ENCODE results near the gene TAP1. TPM values are rescaled to one million over a fixed set of nuclear protein-coding genes. Genes with fewer than 3 reads are reported as not detected.
A peak's percentile ranks its signal among the peaks of the same experiment; 100 is the strongest.

The TAP1 gene
- total and polyA plus RNA-seq, 4 donors, result 32.6 to 181 (median 57.8) TPM

DNA sequence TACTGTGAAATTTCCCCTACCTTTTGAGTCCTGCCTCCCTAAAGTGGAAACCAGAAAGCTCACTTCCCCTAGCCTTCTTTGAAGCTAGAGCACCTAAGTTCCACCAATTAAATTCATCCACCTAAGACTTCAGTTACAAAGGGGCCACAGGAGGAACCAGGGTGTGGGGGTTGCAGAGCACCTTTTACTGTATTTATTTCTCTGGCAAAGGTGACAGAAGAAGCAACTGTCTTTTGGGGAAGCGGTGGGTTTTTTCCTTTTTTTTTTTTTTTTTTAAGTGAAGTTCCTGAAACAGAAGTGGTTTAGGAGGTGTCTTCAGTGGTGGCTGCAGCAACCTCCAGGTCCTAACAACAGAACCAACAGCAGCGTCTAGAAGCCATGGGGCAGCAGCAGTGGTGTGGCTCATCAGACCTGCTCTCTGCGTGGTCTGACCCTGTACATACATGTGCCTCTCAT, 13.5 kb upstream of the TAP1 start:
- Histone ChIP-seq H3K36me3 (ENCODE audit: control insufficient read depth in 4 of 4, insufficient read depth in 4 of 4, low read length in 4 of 4) (peaks cover 0 to 1% (median 0%) of the 10 kb centered on the region in 4 donors), H3K9ac (ENCODE audit: insufficient read depth in 1 of 2, low read length in 2 of 2) (no peak overlapping the region), H3K27ac (ENCODE audit: low read depth in 1 of 2, low read length in 1 of 2) (no peak overlapping the region), H3K27me3 (ENCODE audit: control insufficient read depth in 3 of 3, insufficient read depth in 3 of 3, low read length in 2 of 3) (peaks cover 0 to 45% (median 13%) of the 10 kb centered on the region in 3 donors), H3K4me1 (ENCODE audit: control insufficient read depth in 5 of 5, insufficient read depth in 5 of 5, low read length in 5 of 5) (peaks cover 0 to 10% (median 0%) of the 10 kb centered on the region in 5 donors), H3K9me3 (ENCODE audit: control insufficient read depth in 4 of 4, insufficient read depth in 3 of 4, low read length in 3 of 4) (no peaks in the 10 kb centered on the region), H3K4me3 (no peak overlapping the region)
- ATAC-seq (ENCODE audit: insufficient read depth, low FRiP score), result no peak
- TF ChIP-seq, protein P1, sequence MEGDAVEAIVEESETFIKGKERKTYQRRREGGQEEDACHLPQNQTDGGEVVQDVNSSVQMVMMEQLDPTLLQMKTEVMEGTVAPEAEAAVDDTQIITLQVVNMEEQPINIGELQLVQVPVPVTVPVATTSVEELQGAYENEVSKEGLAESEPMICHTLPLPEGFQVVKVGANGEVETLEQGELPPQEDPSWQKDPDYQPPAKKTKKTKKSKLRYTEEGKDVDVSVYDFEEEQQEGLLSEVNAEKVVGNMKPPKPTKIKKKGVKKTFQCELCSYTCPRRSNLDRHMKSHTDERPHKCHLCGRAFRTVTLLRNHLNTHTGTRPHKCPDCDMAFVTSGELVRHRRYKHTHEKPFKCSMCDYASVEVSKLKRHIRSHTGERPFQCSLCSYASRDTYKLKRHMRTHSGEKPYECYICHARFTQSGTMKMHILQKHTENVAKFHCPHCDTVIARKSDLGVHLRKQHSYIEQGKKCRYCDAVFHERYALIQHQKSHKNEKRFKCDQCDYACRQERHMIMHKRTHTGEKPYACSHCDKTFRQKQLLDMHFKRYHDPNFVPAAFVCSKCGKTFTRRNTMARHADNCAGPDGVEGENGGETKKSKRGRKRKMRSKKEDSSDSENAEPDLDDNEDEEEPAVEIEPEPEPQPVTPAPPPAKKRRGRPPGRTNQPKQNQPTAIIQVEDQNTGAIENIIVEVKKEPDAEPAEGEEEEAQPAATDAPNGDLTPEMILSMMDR (IDR thresholded peaks at IDR 0.05; ENCODE audit: control extremely low read depth, extremely low read depth), result no peak
- DNase-seq, result no peak
- 28 to 68% methylated on average over 3 of the region's 3 CpGs for WGBS, 2 donors

- H3K36me3 ChIP-seq (ENCODE audit: control insufficient read depth in 4 of 4, insufficient read depth in 4 of 4, low read length in 4 of 4), result peaks cover 0 to 1% (median 0%) of the 10 kb centered on the region in 4 donors
These were observed 12.4 kb upstream of the TAP1 start for GRCh38 chr6:32865724-32866443.

DNA sequence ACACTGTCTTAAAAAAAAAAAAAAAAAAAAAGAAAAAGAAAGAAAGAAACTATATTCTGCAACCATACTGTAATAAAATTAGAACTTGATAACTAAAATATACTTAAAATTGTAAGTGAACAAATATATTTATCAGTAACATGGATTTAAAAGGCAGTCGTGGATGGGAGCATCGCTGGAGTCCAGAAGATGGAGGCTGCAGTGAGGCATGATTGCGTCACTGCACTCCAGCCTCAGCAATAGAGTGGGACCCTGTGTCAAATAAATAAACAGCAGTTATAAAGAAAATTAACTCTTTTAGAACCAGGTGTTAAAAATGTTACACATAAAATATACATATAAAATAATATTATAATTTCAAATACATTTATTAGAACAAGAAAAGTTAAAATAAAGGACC, 9.2 kb upstream of the TAP1 start:
- TF ChIP-seq, protein P1 (IDR thresholded peaks at IDR 0.05; ENCODE audit: control extremely low read depth, extremely low read depth), result no peak
- H3K4me3 ChIP-seq, result no peak overlapping the region
- H3K27me3 ChIP-seq (ENCODE audit: control insufficient read depth in 3 of 3, insufficient read depth in 3 of 3, low read length in 2 of 3), result peaks cover 0 to 35% (median 5%) of the 10 kb centered on the region in 3 donors
- peaks cover 0 to 10% (median under 1%) of the 10 kb centered on the region in 4 donors for H3K36me3 ChIP-seq (ENCODE audit: control insufficient read depth in 4 of 4, insufficient read depth in 4 of 4, low read length in 4 of 4)
- ATAC-seq (ENCODE audit: insufficient read depth, low FRiP score) (no peak), DNase-seq (no peak)
- H3K4me1 ChIP-seq (ENCODE audit: control insufficient read depth in 5 of 5, insufficient read depth in 5 of 5, low read length in 5 of 5), result peaks cover 0 to 14% (median 0%) of the 10 kb centered on the region in 5 donors
- H3K27ac ChIP-seq (ENCODE audit: low read depth in 1 of 2, low read length in 1 of 2), result no peak overlapping the region
- 48 to 55% methylated on average over 3 of the region's 3 CpGs for WGBS, 2 donors
- no peaks in the 10 kb centered on the region for H3K9me3 ChIP-seq (ENCODE audit: control insufficient read depth in 4 of 4, insufficient read depth in 3 of 4, low read length in 3 of 4)
- H3K9ac ChIP-seq (ENCODE audit: insufficient read depth in 1 of 2, low read length in 2 of 2), result no peak overlapping the region

More at GRCh38 chr6:32865724-32866443, 12.4 kb upstream of the TAP1 start:
- H3K27ac ChIP-seq (ENCODE audit: low read depth in 1 of 2, low read length in 1 of 2), result peak overlapping the region in 1 of 2 donors; percentile 22
- H3K4me1 ChIP-seq (ENCODE audit: control insufficient read depth in 5 of 5, insufficient read depth in 5 of 5, low read length in 5 of 5), result peaks cover 0 to 14% (median 0%) of the 10 kb centered on the region in 5 donors
- H3K9me3 ChIP-seq (ENCODE audit: control insufficient read depth in 4 of 4, insufficient read depth in 3 of 4, low read length in 3 of 4), result no peaks in the 10 kb centered on the region
- peak overlapping the region in 1 of 2 donors; percentile 19 for H3K9ac ChIP-seq (ENCODE audit: insufficient read depth in 1 of 2, low read length in 2 of 2)
- 66 to 74% methylated on average over 10 of the region's 10 CpGs for WGBS, 2 donors
- H3K27me3 ChIP-seq (ENCODE audit: control insufficient read depth in 3 of 3, insufficient read depth in 3 of 3, low read length in 2 of 3), result peaks cover 0 to 43% (median 10%) of the 10 kb centered on the region in 3 donors
- H3K4me3 ChIP-seq, result no peak overlapping the region
- DNase-seq, result no peak
- TF ChIP-seq, protein P1 (IDR thresholded peaks at IDR 0.05; ENCODE audit: control extremely low read depth, extremely low read depth), result no peak
- ATAC-seq (ENCODE audit: insufficient read depth, low FRiP score), result no peak

Data from lung (tissue), 12 donors.